Endothelial cell of umbilical vein (primary cell): ENCODE data around the gene ARHGAP28. TPM values are rescaled to one million over a fixed set of nuclear protein-coding genes. Genes with fewer than 3 reads are reported as not detected.

Experiments
- BruUV-seq: library from RNA; stranded (reverse); fragments of 400-500 nt; replicated peaks from 2 replicates; lab custom pipeline; 2021; lab: Mats Ljungman, UMichigan
- CTCF ChIA-PET: fragments of 300-600, 350-600 bp; sonication (Branson Sonifier 250); formaldehyde crosslinking; loops from one replicate; lab custom pipeline; 2021; ENCODE audit warnings: antibody characterized with exemption, inconsistent platforms; lab: Charles Lee
- POLR2A ChIA-PET: fragments of 300-600, 350-600 bp; sonication (Branson Sonifier 250); formaldehyde crosslinking; loops from one replicate; lab custom pipeline; 2021; ENCODE audit warnings: antibody characterized with exemption, inconsistent platforms; lab: Charles Lee
- DNase-seq: peaks from one replicate; pipeline ENCODE4 v3.0.0-alpha.2; 2011; ENCODE audit warnings: low read depth, low spot score
- FAIRE-seq: peaks from 2 replicates; lab custom pipeline; 2011; peaks lifted over from hg19 to GRCh38; lab: Jason Lieb, UNC
- H2AFZ ChIP-seq: 2 replicates; pipeline ENCODE4 v1.6.0; 2012; ENCODE audit warnings: low read depth, low read length, control low read depth, inconsistent platforms
- H3K27ac ChIP-seq: 2 replicates; pipeline ENCODE4 v1.5.1; 2011; ENCODE audit warnings: low read depth, mild to moderate bottlenecking, control low read depth, low read length, moderate library complexity; ENCODE audit not compliant: insufficient read depth
- H3K27me3 ChIP-seq, 2 experiments: 2 replicates each; pipeline versions ENCODE4 v1.6.0 to v1.6.1; 2011; ENCODE audit warnings: low read length in 2 of 2, mixed read lengths in 1 of 2; ENCODE audit not compliant: control insufficient read depth in 2 of 2, insufficient read depth in 2 of 2
- H3K36me3 ChIP-seq, 2 experiments: 2 replicates in 1 of 2; 3 replicates in 1 of 2; pipeline ENCODE4 v1.5.1; 2011; ENCODE audit warnings: low read length in 2 of 2, mild to moderate bottlenecking in 1 of 2, moderate library complexity in 1 of 2; ENCODE audit not compliant: control insufficient read depth in 2 of 2, insufficient read depth in 2 of 2; ENCODE audit errors: extremely low read depth in 1 of 2
- H3K4me1 ChIP-seq: 3 replicates; pipeline ENCODE4 v1.5.1; 2011; ENCODE audit warnings: mild to moderate bottlenecking, low read length; ENCODE audit not compliant: control insufficient read depth, insufficient read depth; ENCODE audit errors: extremely low read depth
- H3K4me2 ChIP-seq: 2 replicates; pipeline ENCODE4 v1.6.1; 2011; ENCODE audit warnings: low read length, control low read depth, mixed read lengths; ENCODE audit not compliant: insufficient read depth
- H3K4me3 ChIP-seq, 3 experiments: fragments of 200-600 bp in 1 of 3; sonication (generic), shearing (Covaris generic) in 1 of 3; replicated peaks in 1 of 3; 2 replicates each; pipeline ENCODE4 v1.5.1; 2011 to 2016; ENCODE audit warnings: control low read depth in 3 of 3, low read length in 3 of 3, mild to moderate bottlenecking in 2 of 3, inconsistent platforms in 1 of 3, low read depth in 1 of 3, moderate library complexity in 1 of 3; ENCODE audit not compliant: insufficient read depth in 1 of 3
- H3K79me2 ChIP-seq: 2 replicates; pipeline ENCODE4 v1.6.0; 2012; ENCODE audit warnings: low read length, inconsistent platforms; ENCODE audit not compliant: control insufficient read depth, insufficient read depth
- H3K9ac ChIP-seq: replicated peaks from 2 replicates; pipeline ENCODE3; 2011; ENCODE audit warnings: low read length, control low read depth; ENCODE audit not compliant: insufficient read depth; ENCODE audit errors: extremely low read depth
- H3K9me1 ChIP-seq: replicated peaks from 3 replicates; pipeline ENCODE4 v1.6.0; 2011; ENCODE audit warnings: mild to moderate bottlenecking, low read length; ENCODE audit not compliant: control insufficient read depth, insufficient read depth; ENCODE audit errors: extremely low read depth
- H3K9me3 ChIP-seq: replicated peaks from 2 replicates; pipeline ENCODE4 v1.5.1; 2012; ENCODE audit warnings: low read length, inconsistent platforms; ENCODE audit not compliant: control insufficient read depth, insufficient read depth
- H4K20me1 ChIP-seq: replicated peaks from 2 replicates; pipeline ENCODE3; 2011; ENCODE audit warnings: mild to moderate bottlenecking, low read length; ENCODE audit not compliant: control insufficient read depth, insufficient read depth; ENCODE audit errors: extremely low read depth
- CTCF ChIP-seq, 2 donors: IDR thresholded peaks; 1 replicate in 1 of 2; 2 replicates in 1 of 2; pipeline ENCODE4 v1.5.1; 2011; ENCODE audit warnings: low read length in 2 of 2, mild to moderate bottlenecking in 2 of 2, moderate library complexity in 2 of 2, control low read depth in 1 of 2, inconsistent platforms in 1 of 2, low read depth in 1 of 2; ENCODE audit not compliant: insufficient read depth in 1 of 2; ENCODE audit errors: extremely low read depth in 1 of 2
- EZH2 ChIP-seq: IDR thresholded peaks from 2 replicates; pipeline ENCODE4 v1.6.1; 2012; ENCODE audit warnings: borderline replicate concordance, low read depth, mild to moderate bottlenecking, moderate library complexity, low read length, inconsistent platforms; ENCODE audit not compliant: severe bottlenecking
- FOS ChIP-seq: IDR thresholded peaks from 2 replicates; pipeline ENCODE4 v1.6.1; 2011; ENCODE audit warnings: mild to moderate bottlenecking, low read length, moderate library complexity, borderline replicate concordance; ENCODE audit not compliant: insufficient read depth
- GATA2 ChIP-seq: IDR thresholded peaks from 2 replicates; pipeline ENCODE4 v1.7.0; 2011; ENCODE audit warnings: low read depth, mild to moderate bottlenecking, moderate library complexity, mixed read lengths, low read length; ENCODE audit not compliant: insufficient read length, insufficient read depth
- JUN ChIP-seq: IDR thresholded peaks from 2 replicates; pipeline ENCODE4 v1.6.1; 2011; ENCODE audit warnings: borderline replicate concordance, low read depth; ENCODE audit not compliant: insufficient read length, insufficient read depth
- MAX ChIP-seq: IDR thresholded peaks from 2 replicates; pipeline ENCODE4 v1.6.1; 2011; ENCODE audit not compliant: insufficient read depth, insufficient read length
- MYC ChIP-seq: IDR thresholded peaks from one replicate; pipeline ENCODE4 v1.6.1; 2011; ENCODE audit warnings: mild to moderate bottlenecking, low read depth, low read length
- POLR2A ChIP-seq: IDR thresholded peaks from 2 replicates; pipeline ENCODE4 v1.6.1; 2012; ENCODE audit warnings: low read depth, mild to moderate bottlenecking, control low read depth, low read length
- POLR2AphosphoS5 ChIP-seq: IDR thresholded peaks from 2 replicates; pipeline ENCODE4 v1.6.1; 2012; ENCODE audit warnings: low read depth, mild to moderate bottlenecking, control low read depth, low read length, moderate library complexity; ENCODE audit not compliant: insufficient read depth
- dilution Hi-C: fragments of 300-500 bp; cut with MboI; formaldehyde crosslinking; loops from one replicate; pipeline ENCODE4 v1.15.0; 2019; ENCODE audit warnings: low sequenced_read_pairs; ENCODE audit not compliant: extremely low pct_ligation_motif_present
- intact Hi-C: fragments of 100-400 bp; cut with micrococcal nuclease; formaldehyde crosslinking; loops from one replicate; pipeline ENCODE4 v1.10.0; 2022
- polyA plus RNA-seq, 4 experiments: library from polyadenylated mRNA; depleted of rRNA in 3 of 4; stranded (reverse) in 3 of 4; unstranded in 1 of 4; fragments of >200 nt; gene quantifications; 2 replicates each; pipeline versions ENCODE4 v1.2.1 to v1.2.3, GENCODE V29; 2011 to 2012; ENCODE audit warnings: missing spikeins in 1 of 4
- total RNA-seq: library from RNA; stranded (reverse); gene quantifications from 2 replicates; pipeline ENCODE4 v1.2.3, GENCODE V29; 2021

Gene ARHGAP28
- total and polyA plus RNA-seq, 2 donors (not counting 3 experiments of a cell fraction or from before 2014, with no cell fraction given), result 3.8 to 23.4 TPM

- no peak for DNase-seq
- Histone ChIP-seq H3K36me3 (no peaks in the 10 kb centered on the region), H2AFZ (no peak overlapping the region), H4K20me1 (no peaks in the 10 kb centered on the region), H3K4me1 (no peaks in the 10 kb centered on the region), H3K9me3 (no peaks in the 10 kb centered on the region), H3K9me1 (no peaks in the 10 kb centered on the region), H3K79me2 (no peaks in the 10 kb centered on the region), H3K27me3 (no peaks in the 10 kb centered on the region), H3K4me3 (no peak overlapping the region), H3K27ac (no peak overlapping the region), H3K4me2 (no peak overlapping the region), H3K9ac (no peak overlapping the region)
- BruUV-seq, result no TSS peak
- intact Hi-C loops, result loop anchor here (5.0 kb wide), 1 partner anchor 144 kb away; the partner anchor contains the start of gene ARHGAP28
- TF ChIP-seq GATA2 (no peak), MAX (no peak), MYC (no peak), EZH2 (no peak), POLR2A (no peak), FOS (no peak), POLR2AphosphoS5 (no peak), JUN (no peak), CTCF (IDR thresholded peaks at IDR 0.05; ENCODE audit: extremely low read depth in 1 of 2, insufficient read depth in 1 of 2, low read depth in 1 of 2, low read length in 2 of 2) (no peak)
- dilution Hi-C loops, result no loop called here
- FAIRE-seq, result no peak
- CTCF ChIA-PET, result interaction anchor here (1.2 to 2.5 kb wide), 2 partner anchors 9 to 14 kb away, joined by 3 to 10 read pairs; no protein-coding TSS in a partner anchor
- POLR2A ChIA-PET, result no interaction called here
These were observed 142.1 kb downstream of the ARHGAP28 start for GRCh38 chr18:6871566-6871965.
